Stimulated activated CD8-positive, alpha-beta memory T cell treated with anti-CD3 and anti-CD28 coated beads, Interleukin-15, amount 100 ng/mL, for 1 hour (primary cell): Measurements from ENCODE around the gene DOK5.
"Not testable (repeated sequence)": the region's sequence is repeated elsewhere in the genome, so short reads cannot be mapped to it uniquely, and the experiment has no call there.

ENCODE experiments used
- DNase-seq: peaks from one replicate; pipeline ENCODE4 v3.0.0-alpha.2; 2020; ENCODE audit warnings: low read depth

The DOK5 gene

DNA sequence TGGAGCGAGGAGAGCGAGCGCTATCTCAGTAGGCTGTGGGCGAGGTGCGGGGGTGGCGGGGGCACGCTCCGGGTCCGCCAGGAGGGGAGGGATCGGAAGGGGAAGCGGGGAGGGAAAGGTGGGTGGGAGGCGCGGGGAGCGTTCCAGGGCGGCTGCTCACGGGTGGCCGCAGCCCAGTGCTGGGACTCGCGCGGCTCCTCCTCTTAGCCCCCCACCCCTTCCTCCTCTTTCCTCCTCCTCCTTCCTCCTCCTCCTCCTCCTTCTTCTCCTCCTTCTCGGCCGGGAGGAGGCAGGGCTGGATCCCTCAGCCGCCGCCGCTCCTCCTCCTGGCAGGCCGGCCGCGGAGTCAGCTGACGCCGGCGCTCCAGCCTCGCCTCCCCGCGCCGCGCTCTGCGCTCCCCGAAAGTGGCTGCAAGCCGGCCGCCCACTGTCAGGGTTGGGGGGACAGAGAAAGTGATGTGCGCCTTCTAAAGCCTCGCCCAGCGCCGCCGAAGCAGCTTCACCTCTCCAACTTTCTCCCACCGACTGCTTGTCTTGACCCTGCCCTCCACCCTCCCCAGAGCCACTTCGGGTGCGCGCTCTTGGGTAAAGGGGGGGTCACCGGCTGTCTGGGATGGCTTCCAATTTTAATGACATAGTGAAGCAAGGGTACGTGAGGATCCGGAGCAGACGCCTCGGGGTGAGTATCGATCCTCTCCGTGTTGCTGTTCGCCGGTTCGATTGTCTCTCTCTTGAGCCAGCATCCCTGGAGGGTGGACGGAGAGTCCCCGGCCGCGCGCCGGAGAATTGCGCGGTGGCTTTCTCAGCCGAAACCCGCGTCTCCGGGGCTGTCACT lies at the start of gene DOK5:
DOK5 (plus strand) TSS at position 260 of the 835 bp plus-strand sequence; CDS start at position 614, 354 bp downstream.
- DNase-seq, result no peak

DNA sequence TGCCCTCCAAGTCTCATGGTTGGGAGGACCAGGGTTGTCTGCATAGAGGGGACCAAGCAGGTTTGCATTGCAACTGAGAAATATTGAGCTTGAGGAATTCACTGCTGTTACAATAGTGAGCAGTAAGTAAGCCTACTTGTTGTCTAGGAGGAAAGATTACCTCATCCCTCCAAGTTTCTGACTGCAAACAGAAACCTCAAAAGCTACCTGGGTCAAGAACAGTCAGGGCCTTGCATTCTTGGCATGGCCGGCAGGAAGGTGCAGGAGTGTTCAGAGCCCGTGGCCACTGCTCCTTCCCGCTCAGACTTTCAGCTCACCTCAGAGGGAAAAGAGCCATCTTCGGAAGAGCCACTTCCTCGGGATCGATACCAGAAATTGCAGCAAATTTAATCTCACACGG lies 46.0 kb upstream of the DOK5 start:
- no peak for DNase-seq

DNA sequence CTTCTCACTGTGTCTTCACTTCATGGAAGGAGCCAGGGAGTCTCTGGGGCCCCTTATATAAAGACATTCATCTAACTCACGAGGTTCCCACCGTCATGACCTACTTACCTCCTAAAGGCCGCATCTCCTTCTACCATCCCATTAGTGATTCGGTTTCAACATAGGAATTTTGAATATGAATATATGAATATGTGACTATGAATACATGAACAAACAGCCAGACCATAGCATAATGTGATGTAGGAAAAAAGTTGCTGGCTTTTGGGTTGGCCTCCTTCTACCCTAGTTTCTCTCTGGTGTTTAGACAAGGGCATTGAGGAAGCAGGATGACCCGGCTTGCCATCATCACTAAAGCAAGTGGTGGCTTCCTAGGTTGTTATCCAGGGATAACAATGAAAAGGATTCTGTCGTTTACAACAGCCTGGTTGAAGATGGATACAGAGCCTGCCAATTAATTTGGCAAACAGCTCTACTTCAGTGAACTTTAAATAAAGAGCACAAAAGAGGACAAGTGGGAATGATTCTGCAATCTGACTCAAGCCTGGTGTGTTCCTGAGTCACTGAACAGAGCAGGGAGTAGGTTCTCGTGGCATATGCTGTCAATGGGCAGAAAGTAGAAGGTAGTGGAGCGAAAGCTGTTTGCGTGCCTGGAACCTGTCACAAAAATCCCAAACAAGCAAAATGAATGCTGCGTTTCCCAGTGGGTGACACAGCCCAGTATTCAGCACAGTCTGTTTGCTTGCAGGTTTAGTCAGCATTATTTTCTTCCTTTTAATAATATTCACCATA lies 44.0 kb upstream of the DOK5 start:
- DNase-seq, result no peak

DNA sequence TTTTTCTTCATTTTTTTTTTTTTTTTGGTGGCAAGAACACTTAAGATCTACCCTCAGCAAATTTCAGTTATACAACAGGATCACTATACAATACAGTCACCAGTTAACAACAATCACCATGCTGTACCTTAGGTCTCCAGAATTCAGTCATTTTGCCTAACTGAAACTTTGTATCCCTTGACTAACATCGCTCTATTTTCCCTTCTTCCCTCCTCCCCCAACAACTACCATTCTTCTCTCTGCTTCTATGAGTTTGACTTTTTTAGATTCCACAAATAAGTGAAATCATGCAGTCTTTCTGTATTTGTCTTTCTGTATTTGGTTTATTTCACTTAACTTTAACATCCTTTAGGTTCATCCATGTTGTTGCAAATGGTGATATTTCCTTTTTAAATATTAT lies 42.4 kb upstream of the DOK5 start:
- DNase-seq, result no peak

DNA sequence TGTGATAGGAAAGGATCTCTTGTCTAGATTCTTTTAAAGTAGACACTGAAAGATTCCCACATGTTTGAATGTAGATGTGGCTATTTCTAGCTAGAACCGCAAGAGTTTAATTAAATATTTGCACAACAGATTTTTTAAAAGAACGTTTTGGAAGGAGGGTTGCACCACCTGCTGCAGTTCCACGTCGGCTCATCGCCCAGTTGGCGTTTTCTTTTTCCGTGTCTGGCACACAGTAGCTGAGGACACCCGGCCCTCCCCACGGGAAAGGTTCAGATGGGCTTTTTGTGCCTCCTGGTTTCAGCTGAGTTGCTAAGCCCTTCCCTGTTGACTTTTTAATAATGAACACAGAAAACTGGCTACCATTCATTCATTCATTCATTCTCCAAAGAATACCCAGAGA lies 41.8 kb upstream of the DOK5 start:
- no peak for DNase-seq

DNA sequence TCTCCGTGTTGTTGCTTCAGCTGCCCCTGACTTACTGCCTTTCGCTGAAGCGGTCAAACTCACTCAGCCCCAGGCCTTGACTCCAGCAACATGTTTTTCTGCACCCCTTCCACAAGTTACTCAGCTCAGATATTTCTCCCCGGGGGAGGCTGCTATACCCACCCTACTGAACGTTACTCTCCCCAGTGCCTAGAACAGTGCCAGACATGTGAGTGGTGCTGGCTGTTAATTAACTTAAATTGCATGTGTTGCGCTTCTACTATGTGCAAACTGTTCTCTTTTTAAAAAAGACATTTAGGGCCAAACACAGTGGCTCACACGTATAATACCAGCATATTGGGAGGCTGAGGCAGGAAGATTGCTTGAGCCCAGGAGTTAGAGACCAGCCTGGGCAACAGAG lies 41.2 kb upstream of the DOK5 start:
- DNase-seq, result no peak

DNA sequence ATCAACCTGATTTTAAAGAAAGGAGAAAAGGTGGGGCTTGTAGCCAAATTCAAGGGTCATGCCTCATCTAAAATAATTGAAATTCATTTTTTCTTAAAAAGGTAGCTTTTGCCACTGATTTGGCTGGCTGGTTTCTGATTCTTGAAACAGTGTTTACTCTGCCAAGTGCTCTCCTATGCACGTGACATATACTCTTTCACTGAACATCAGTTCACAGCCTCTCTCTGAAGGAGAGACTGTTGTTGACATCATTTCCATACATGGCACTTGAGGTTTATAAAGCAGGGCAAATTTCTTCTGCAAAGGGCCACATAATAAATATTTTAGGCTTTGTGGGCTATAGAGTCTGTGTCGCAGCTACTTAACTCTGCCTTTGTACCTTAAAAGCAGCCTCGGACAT lies 40.4 kb upstream of the DOK5 start:
- no peak for DNase-seq

DNA sequence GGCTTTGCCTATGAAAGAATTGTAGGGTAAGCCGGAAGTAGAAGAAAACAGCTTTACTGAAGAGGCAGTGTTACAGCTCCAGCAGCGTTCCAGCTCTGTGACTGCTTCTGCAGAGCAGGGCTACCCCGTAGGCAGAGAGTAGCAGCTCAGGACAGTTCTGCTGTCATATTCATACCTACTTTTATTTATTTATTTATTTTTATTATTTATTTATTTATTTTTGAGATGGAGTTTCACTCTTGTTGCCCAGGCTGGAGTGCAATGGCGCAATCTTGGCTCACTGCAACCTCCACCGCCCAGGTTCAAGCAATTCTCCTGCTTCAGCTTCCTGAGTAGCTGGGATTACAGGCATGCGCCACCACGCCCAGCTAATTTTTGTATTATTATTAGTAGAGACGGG lies 39.0 kb upstream of the DOK5 start:
- not testable (repeated sequence) for DNase-seq

DNA sequence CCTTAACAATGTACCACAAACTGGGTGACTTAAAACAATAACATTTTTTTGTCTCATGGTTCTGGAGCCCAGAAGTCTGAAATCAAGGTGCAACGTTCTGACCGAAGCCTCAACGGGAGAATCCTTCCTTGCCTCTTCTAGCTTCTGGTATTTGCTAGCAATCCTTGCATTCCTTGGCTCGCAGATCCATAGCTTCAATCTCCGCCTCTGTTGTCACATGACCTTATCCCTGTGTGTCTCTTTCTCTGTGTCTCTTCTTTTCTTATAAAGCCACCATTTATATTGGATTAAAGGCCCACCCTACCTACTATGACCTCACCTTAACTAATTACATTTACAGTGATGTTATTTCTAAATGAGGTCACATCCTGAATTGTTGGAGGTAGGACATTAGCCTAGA lies 37.2 kb upstream of the DOK5 start:
- no peak for DNase-seq

DNA sequence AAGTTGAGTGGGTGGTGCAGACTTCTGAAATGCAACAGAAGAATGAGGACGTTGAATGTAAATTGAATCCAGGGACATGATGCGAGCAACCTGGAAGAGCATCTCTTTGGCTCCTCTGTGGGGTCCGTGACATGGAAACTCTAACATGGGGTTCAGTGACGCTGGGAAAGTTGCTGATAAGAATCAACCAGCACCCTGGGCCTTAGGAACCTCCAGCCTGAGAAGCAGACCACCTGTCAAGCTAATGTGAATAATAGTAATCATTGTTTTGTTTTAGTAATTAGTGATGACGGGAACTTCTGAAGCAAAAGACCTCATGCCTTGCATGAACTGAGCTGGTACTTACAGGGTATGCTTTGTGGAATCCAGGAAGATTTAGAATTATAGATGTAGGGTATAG lies 25.2 kb upstream of the DOK5 start:
- DNase-seq, result no peak

DNA sequence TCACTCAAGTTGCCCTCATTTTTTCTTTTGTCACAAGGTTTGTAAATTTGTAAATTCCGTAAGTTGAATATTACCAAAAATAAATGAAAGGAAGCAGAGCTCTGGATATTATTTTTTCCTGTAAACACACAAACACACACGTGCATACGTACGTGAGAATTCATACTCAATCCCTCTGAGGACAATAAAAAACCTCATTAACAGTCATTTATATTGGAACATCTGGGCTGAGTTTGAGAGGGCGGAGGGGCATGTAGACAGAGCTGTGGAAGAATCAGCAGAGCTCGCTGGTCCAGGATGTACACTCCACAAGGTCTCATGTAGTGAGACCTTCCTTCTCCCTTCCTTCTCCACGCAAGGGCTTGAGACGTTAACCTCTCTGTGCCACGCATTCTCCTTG lies 24.2 kb upstream of the DOK5 start:
- no peak for DNase-seq

DNA sequence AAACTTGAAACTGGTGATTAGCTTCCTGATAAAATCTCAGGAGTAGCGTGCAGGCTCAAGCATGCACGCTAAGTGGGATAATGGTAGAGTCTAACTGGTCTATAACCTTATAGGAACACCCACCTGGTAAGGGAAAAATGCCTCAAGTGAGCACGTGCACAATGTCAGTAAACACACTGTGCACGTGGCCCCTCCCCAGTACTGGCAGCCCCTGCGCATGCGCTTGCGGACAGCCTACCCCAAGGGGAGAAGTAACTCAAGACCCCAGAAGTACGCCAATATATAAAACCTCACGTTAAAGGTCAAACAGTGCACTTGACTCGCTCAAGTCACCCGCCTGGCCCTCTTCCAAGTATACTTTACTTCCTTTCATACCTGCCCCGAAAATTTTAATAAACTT lies 23.1 kb upstream of the DOK5 start:
- no peak for DNase-seq

DNA sequence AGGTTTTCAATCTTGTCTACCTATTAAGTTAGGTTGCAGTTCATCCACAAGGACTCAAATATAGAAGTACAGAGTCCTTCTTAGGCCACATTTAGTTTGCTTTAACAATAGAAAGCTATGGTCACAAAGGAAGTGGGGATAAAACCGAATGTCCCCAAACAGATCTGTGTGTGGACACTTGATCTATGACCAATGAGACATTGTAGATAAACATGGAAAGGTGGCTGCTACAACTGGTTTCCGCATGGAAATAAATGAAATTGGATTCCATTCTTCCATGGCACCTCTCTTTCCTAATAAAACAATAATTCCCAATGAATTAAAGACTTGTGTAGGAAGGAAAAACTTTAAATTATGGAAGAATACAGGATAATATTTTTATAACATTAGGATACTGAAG lies 20.4 kb upstream of the DOK5 start:
- DNase-seq, result no peak

DNA sequence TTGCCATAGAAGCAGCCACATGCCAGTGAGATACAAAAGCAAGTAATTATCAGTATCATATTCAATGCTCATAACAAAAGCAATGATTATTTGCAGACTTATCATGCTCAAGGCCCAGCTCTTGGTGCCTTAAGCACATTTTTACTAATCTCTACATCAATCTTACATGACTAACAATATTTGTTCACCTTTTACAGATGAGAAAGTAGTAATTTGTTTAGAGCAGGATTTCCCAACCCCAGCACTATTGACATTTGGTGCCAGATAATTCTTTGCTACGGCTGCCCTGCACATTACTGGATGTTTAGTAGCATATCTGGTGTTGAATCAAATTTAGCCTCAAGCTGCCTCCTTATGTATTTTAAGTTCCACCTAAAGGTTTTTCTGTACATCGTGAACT lies 19.0 kb upstream of the DOK5 start:
- DNase-seq, result no peak

DNA sequence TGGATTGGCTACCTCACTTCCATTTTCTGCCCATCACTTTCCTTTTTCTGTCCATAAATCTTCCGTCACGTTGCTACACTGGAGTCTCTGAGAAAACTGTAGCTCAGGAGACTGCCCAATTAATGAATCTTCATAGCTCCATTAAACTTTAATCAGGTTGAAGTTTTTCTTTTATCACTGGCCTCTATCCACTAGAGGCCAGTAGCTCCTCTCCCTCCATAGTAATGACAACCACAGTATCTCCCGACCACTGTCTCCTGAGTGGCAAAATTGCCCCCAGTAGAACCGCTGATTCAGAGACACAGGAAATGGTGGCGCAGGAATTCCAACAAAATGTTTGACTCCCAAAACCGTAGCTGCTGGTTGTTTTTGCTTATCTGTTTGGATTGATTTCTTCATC lies 18.4 kb upstream of the DOK5 start:
- no peak for DNase-seq

DNA sequence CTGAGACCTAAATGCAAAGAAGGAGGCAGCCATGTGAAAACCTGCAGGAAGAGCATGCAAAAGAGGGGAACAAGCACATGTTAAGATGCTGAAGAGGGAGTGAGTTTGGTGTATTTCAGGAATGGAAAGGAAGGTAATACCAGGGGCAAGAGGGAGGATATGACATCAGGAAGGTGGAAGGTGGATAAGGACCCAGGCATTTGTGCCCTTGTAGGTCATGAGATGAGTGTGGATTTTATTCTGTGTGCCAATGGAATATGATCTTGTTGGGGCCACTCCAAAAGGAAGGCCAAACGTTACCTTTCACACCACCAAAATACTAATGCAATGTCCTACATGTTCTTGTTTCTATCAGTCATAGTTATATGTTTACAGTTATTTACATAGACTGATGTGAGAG lies 17.2 kb upstream of the DOK5 start:
- DNase-seq, result no peak

DNA sequence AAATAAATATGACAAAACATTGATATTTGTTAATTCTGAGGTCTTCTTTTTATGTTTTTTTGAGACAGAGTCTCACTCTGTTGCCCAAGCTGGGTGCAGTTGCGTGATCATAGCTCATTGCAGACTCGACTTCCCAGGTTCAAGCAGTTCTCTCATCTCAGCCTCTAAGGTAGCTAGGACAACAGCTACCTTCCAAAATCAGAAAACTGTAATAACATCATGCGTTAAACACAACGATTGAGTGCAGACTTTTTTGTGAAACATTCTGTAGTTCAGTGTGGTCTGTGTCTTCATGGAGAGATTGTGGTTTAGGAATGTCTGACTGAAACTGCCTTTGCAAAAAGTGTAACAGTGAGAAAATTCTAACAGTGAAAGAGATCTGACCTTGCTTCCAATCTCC lies 16.1 kb upstream of the DOK5 start:
- DNase-seq, result no peak

DNA sequence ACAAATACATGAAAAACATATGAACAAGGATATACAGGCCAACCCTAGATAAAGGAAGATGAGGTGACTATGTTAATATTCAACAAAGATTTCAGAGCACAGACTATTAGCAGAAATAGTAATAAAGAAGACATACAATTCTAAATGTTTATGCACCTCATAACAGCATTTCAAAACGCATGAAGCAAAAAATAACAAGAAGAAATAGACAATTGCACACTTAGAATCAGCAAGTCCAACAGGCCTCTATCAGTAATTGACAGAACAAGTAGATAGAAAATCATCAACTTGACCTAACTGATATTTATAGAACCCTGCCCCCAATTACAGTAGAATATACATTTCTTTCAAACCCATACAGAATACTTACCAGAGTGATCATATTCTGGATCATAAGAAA lies 11.4 kb upstream of the DOK5 start:
- DNase-seq, result no peak

DNA sequence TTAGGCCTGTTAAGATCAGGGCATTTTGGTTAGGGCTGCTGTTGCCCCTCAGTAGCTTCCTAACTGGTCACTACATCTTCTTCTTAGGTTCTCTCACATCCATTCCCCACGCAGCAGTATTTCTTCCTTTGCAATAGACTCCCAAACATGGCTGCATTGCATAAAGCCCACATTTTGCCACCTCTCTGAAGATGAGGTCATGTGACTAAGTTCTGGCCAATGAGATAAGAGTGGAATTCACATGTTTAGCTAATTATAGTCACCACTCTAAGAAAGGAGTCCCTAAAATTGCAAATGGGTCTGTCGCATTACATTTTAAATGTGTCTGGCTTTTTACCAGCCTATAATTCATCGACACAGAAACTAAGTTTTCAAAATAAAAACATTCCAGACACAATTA lies 9.3 kb upstream of the DOK5 start:
- no peak for DNase-seq

DNA sequence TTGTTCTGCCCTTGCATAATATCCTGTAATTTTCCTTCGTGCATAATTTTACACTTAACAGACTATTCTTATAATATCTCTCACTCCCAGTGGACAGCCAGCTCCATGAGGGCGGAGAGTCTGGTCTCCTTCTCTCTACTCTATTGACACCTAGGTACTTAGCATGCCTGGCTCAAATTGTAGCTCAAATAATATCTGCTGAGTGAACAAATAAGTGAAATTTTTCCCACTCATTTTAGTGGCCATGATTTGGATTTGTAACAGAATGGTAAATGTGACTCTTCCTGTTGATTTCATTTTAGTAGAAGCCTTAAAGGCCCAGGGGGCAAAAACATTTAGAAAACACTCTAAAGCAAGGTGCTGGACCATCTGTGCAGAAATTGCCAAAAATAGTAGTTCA lies 7.8 kb upstream of the DOK5 start:
- DNase-seq, result no peak

DNA sequence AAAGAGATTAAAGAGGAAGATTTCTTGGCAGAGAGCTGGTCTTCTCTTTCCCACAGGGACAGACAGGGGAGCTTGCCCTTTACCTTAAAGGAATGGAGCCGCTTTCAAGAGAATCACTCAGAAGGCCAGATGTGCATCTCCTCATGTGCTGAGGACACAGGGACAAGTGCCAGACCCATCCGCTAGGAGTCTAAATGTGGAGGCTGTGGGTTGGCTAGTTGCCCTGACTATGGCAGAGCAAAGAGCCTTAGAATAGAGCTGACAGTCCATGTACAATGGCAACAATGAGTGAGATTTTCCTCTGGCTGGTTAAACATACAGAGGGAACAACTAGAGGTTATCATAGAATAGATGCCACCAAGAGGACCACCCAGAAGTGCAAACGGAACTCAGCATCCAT lies 7.3 kb upstream of the DOK5 start:
- DNase-seq, result no peak

DNA sequence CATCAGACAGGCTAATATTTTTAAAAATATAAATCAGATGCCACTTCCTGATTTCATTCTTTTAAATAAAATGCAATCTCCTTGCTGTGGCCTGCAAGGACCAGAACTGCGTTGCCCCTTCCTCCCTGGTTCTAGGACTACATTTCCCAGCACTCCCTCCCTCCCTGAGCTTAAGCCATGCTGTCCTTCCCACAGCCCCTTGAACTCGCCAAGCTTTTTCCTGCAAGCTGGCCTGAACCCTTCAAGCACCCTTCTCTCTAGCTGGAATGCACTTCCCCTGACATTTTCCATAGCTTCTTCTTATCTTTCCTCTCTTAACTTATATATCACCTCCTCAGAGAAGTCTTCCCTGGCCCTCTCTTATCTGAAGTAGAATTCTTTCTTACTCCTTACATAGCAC lies 6.1 kb upstream of the DOK5 start:
- DNase-seq, result no peak

DNA sequence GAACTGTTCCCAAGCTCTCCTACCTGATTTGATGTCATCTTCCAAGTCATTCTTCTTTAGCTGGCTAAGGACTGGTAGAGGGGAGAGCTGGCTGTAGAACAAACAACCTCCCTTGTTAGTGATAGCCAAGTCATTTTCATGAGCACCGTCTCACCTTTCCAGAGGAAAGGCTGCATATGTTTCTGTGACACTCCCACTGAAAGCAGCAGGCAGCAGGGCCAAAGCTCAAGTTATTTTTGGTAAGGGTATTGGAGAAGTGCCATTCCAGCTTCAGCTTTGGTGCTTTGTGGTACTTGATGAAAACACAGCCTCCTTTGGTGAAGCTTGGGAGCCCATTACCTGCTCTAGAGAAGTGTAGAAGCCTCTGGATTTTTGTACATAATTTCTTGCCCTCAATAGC lies 5.4 kb upstream of the DOK5 start:
- DNase-seq, result no peak

DNA sequence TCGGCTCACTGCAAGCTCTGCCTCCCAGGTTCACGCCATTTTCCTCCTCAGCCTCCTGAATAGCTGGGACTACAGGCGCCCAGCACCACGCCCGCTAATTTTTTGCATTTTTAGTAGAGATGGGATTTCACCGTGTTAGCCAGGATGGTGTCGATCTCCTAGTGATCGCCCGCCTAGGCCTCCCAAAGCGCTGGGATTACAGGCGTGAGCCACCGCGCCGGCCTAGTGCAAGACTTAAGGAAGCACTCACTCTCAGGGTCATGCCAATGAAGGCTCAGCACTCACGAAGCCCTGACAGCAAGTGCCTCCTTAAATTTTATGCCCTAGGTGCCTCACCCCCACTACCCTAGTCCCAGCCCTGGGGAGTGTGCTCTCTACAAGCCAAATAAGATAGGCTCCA lies 4.7 kb upstream of the DOK5 start:
- DNase-seq, result no peak
